Activated B cell treated with CpG ODN at 0.5 μM for 24 hours (primary cell): ENCODE results near the gene DSCAM. TPM values are rescaled to one million over a fixed set of nuclear protein-coding genes. Genes with fewer than 3 reads are reported as not detected.

ENCODE experiments used
- ATAC-seq: fragments of 200-7000 bp; cut with Tn5 transposase; one replicate; pipeline ENCODE4 v1.10.0; 2021; ENCODE audit warnings: low read depth, mild to moderate bottlenecking, moderate library complexity
- CTCF ChIA-PET: fragments of 350-600 bp; sonication (Branson Sonifier 250); formaldehyde crosslinking; loops from one replicate; lab custom pipeline; 2021; ENCODE audit warnings: antibody characterized with exemption; lab: Charles Lee
- POLR2A ChIA-PET: fragments of 350-600 bp; sonication (Branson Sonifier 250); formaldehyde crosslinking; loops from one replicate; lab custom pipeline; 2021; ENCODE audit warnings: antibody characterized with exemption; lab: Charles Lee
- DNase-seq: peaks from one replicate; pipeline ENCODE4 v3.0.0; 2022
- H3K27ac Mint-ChIP-seq: one replicate; pipeline ENCODE4 v1.8.0; 2020; ENCODE audit warnings: mixed read lengths
- H3K27me3 Mint-ChIP-seq: one replicate; pipeline ENCODE4 v1.8.0; 2021; ENCODE audit warnings: mixed read lengths
- H3K36me3 Mint-ChIP-seq: one replicate; pipeline ENCODE4 v1.8.0; 2021; ENCODE audit warnings: low read depth, mixed read lengths
- H3K4me1 Mint-ChIP-seq: one replicate; pipeline ENCODE4 v1.8.0; 2021; ENCODE audit warnings: mixed read lengths
- H3K4me3 Mint-ChIP-seq: one replicate; pipeline ENCODE4 v1.8.0; 2020; ENCODE audit warnings: mild to moderate bottlenecking, mixed read lengths
- H3K9me3 Mint-ChIP-seq: one replicate; pipeline ENCODE4 v1.8.0; 2020; ENCODE audit warnings: mixed read lengths
- intact Hi-C: fragments of 100-400 bp; cut with micrococcal nuclease; formaldehyde crosslinking; loops from one replicate; pipeline ENCODE4 v1.15.1; 2024
- total RNA-seq: library from RNA; stranded (reverse); gene quantifications from 2 replicates; pipeline ENCODE4 v1.2.3, GENCODE V29; 2022
- TF ChIP-seq, protein P1 (sequence below): fragments of 200-600 bp; IDR thresholded peaks from one replicate; pipeline ENCODE4 v1.8.0; 2022; ENCODE audit warnings: antibody characterized with exemption, mild to moderate bottlenecking

DSCAM gene
- total RNA-seq, 1 donor from 2014 or later = not detected

DNA sequence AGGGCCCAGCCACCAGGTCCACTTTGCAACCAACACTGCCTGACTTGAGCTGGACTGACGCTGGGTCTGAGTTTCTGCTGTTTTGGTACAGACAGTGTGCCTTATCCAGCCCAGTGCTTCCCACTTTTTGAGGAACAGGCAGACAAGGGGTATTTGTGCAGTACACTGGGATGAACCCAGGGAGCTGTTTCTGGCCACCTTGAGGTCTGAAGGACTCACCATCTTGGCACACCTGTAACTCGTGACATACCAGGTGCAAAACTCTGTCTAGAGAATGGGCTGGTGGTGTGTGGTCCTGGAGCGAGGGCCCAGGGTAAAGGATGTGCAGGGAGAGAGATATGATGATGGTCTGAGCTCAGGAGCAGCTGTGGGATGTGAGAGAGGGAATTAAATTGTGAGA, 831.1 kb downstream of the DSCAM start:
- no peaks in the 10 kb centered on the region for H3K4me1 Mint-ChIP-seq
- H3K27ac Mint-ChIP-seq = no peak overlapping the region
- intact Hi-C loops = no loop called here
- no peaks in the 10 kb centered on the region for H3K27me3 Mint-ChIP-seq
- POLR2A ChIA-PET = no interaction called here
- CTCF ChIA-PET = no interaction called here
- TF ChIP-seq, protein P1, sequence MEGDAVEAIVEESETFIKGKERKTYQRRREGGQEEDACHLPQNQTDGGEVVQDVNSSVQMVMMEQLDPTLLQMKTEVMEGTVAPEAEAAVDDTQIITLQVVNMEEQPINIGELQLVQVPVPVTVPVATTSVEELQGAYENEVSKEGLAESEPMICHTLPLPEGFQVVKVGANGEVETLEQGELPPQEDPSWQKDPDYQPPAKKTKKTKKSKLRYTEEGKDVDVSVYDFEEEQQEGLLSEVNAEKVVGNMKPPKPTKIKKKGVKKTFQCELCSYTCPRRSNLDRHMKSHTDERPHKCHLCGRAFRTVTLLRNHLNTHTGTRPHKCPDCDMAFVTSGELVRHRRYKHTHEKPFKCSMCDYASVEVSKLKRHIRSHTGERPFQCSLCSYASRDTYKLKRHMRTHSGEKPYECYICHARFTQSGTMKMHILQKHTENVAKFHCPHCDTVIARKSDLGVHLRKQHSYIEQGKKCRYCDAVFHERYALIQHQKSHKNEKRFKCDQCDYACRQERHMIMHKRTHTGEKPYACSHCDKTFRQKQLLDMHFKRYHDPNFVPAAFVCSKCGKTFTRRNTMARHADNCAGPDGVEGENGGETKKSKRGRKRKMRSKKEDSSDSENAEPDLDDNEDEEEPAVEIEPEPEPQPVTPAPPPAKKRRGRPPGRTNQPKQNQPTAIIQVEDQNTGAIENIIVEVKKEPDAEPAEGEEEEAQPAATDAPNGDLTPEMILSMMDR = no peak
- H3K9me3 Mint-ChIP-seq = peaks cover 14% of the 10 kb centered on the region
- no peaks in the 10 kb centered on the region for H3K36me3 Mint-ChIP-seq
- no peak for DNase-seq
- H3K4me3 Mint-ChIP-seq = no peak overlapping the region
- no peak for ATAC-seq

GRCh38 chr21:40014394-40014793, 832.6 kb downstream of the DSCAM start:
- DNase-seq (no peak), ATAC-seq (no peak)
- TF ChIP-seq, protein P1 = no peak
- Mint-ChIP-seq H3K4me3 (no peak overlapping the region), H3K36me3 (no peaks in the 10 kb centered on the region), H3K4me1 (no peaks in the 10 kb centered on the region), H3K27me3 (no peaks in the 10 kb centered on the region), H3K9me3 (peaks cover 6% of the 10 kb centered on the region), H3K27ac (no peak overlapping the region)
- intact Hi-C loops = no loop called here
- ChIA-PET CTCF (no interaction called here), POLR2A (no interaction called here)

GRCh38 chr21:40013001-40013735, 833.8 kb downstream of the DSCAM start:
- ATAC-seq (no peak), DNase-seq (no peak)
- ChIA-PET CTCF (no interaction called here), POLR2A (no interaction called here)
- intact Hi-C loops = no loop called here
- Mint-ChIP-seq H3K27me3 (no peaks in the 10 kb centered on the region), H3K9me3 (peaks cover 8% of the 10 kb centered on the region), H3K36me3 (no peaks in the 10 kb centered on the region), H3K4me1 (no peaks in the 10 kb centered on the region), H3K4me3 (no peak overlapping the region), H3K27ac (no peak overlapping the region)
- TF ChIP-seq, protein P1 = no peak

DNA sequence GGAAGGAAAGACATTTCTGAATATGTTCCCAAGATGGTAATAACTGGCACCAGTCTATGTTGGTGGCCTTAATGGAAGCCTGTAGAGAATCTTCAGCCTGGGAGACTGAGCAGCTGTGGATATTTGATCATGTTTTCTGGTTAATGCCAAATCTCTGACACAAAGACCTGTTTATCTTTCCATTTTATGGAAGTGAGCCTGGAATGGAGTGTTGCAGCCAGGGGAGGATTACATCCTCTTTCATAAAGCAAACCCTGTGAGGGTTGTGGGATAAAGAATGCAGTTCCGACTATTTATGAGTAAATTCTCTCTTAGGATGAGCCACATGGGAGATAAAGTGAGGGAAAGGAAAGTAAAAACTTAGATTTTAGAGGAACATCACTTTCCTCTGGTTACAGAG, 835.6 kb downstream of the DSCAM start:
- H3K4me1 Mint-ChIP-seq = no peaks in the 10 kb centered on the region
- H3K27me3 Mint-ChIP-seq = no peaks in the 10 kb centered on the region
- H3K27ac Mint-ChIP-seq = no peak overlapping the region
- no peaks in the 10 kb centered on the region for H3K36me3 Mint-ChIP-seq
- DNase-seq (no peak), ATAC-seq (no peak)
- TF ChIP-seq, protein P1 = no peak
- H3K9me3 Mint-ChIP-seq = peaks cover 8% of the 10 kb centered on the region
- CTCF ChIA-PET = no interaction called here
- intact Hi-C loops = no loop called here
- POLR2A ChIA-PET = no interaction called here
- H3K4me3 Mint-ChIP-seq = no peak overlapping the region

DNA sequence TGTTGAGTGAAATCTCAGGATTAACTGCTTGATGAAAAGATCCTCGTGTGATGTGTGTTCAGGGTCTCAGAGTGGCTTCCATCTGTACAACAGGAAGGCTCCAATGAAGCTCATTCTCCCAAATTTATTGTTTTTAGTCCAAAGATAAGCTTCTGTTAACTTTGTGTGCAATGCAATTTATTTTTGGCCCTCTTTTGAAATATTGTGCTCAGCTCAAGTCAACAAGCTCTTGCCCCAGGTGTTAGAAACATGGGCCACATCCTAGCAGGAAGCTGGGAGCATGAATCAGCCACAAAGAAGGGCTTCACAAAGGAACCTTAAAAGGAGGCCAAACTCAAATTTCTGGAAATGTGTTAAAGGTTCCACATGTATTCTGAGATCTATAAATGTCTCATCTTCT, 844.0 kb downstream of the DSCAM start:
- intact Hi-C loops = no loop called here
- no peak overlapping the region for H3K4me3 Mint-ChIP-seq
- no peak overlapping the region for H3K27ac Mint-ChIP-seq
- no peaks in the 10 kb centered on the region for H3K9me3 Mint-ChIP-seq
- ChIA-PET POLR2A (no interaction called here), CTCF (no interaction called here)
- no peaks in the 10 kb centered on the region for H3K36me3 Mint-ChIP-seq
- no peaks in the 10 kb centered on the region for H3K27me3 Mint-ChIP-seq
- TF ChIP-seq, protein P1 = no peak
- H3K4me1 Mint-ChIP-seq = no peaks in the 10 kb centered on the region
- no peak for DNase-seq
- ATAC-seq = no peak
